Loucy (cell line): ENCODE measurements around the gene PLCL1.

Source experiments
- H2AFZ ChIP-seq: fragments of 200-600 bp; sonication (generic); 2 replicates; pipeline ENCODE4 v1.6.0; 2016; ENCODE audit warnings: antibody characterized with exemption, mild to moderate bottlenecking, low read length, moderate library complexity
- H3F3A ChIP-seq: fragments of 200-600 bp; 2 replicates; pipeline ENCODE4 v1.6.0; 2016; ENCODE audit warnings: antibody characterized with exemption, low read depth, mild to moderate bottlenecking
- H3K27me3 ChIP-seq: fragments of 200-600 bp; sonication (generic); 2 replicates; pipeline ENCODE4 v1.6.1; 2014; ENCODE audit warnings: low read length, mild to moderate bottlenecking; ENCODE audit not compliant: insufficient read depth, poor library complexity, severe bottlenecking
- H3K36me3 ChIP-seq: fragments of 200-600 bp; sonication (generic); 2 replicates; pipeline ENCODE4 v1.6.1; 2016; ENCODE audit warnings: low read length; ENCODE audit not compliant: insufficient read depth
- H3K4me1 ChIP-seq: fragments of 200-600 bp; sonication (generic); 2 replicates; pipeline ENCODE4 v1.5.1; 2014; ENCODE audit warnings: low read length, mild to moderate bottlenecking; ENCODE audit not compliant: insufficient read depth, poor library complexity, severe bottlenecking
- H3K4me2 ChIP-seq: fragments of 200-600 bp; sonication (generic); 2 replicates; pipeline ENCODE4 v1.6.0; 2014; ENCODE audit warnings: antibody characterized with exemption, low read length, low read depth, mild to moderate bottlenecking; ENCODE audit not compliant: poor library complexity, severe bottlenecking
- H3K4me3 ChIP-seq: fragments of 200-600 bp; sonication (generic); 2 replicates; pipeline ENCODE4 v1.5.1; 2014; ENCODE audit warnings: low read length, mild to moderate bottlenecking, mixed read lengths; ENCODE audit not compliant: poor library complexity, severe bottlenecking
- H3K79me2 ChIP-seq: fragments of 200-600 bp; sonication (generic); 2 replicates; pipeline ENCODE4 v1.6.1; 2014; ENCODE audit warnings: low read length; ENCODE audit not compliant: insufficient read depth
- H3K9ac ChIP-seq: fragments of 200-600 bp; sonication (generic); 2 replicates; pipeline ENCODE4 v1.6.0; 2014; ENCODE audit warnings: mild to moderate bottlenecking, low read depth, low read length, moderate library complexity; ENCODE audit not compliant: poor library complexity, severe bottlenecking
- H3K9me2 ChIP-seq: fragments of 200-600 bp; sonication (generic); replicated peaks from 2 replicates; pipeline ENCODE4 v1.6.1; 2016; ENCODE audit warnings: low read depth, low read length, mixed read lengths
- H3K9me3 ChIP-seq: fragments of 200-600 bp; sonication (generic); 2 replicates; pipeline ENCODE4 v1.6.1; 2014; ENCODE audit warnings: mild to moderate bottlenecking, antibody characterized with exemption, low read length, low read depth; ENCODE audit not compliant: insufficient read depth
- H4K20me1 ChIP-seq: fragments of 200-600 bp; sonication (generic); 2 replicates; pipeline ENCODE4 v1.6.0; 2014; ENCODE audit warnings: antibody characterized with exemption, low read length, mild to moderate bottlenecking; ENCODE audit not compliant: insufficient read depth, poor library complexity, severe bottlenecking
- CTCF ChIP-seq: fragments of 200-600 bp; sonication (generic); conservative IDR thresholded peaks from 2 replicates; pipeline ENCODE4 v1.5.1; 2014; ENCODE audit warnings: mild to moderate bottlenecking, antibody characterized with exemption, low read length
- EZH2phosphoT487 ChIP-seq: fragments of 200-600 bp; IDR thresholded peaks from 2 replicates; pipeline ENCODE4 v1.6.1; 2018; ENCODE audit warnings: antibody characterized with exemption, mild to moderate bottlenecking, moderate library complexity, borderline replicate concordance

The PLCL1 gene

GRCh38 chr2:197947219-197947757 is 142.9 kb downstream of the PLCL1 start:
- Histone ChIP-seq H3F3A (no peaks in the 10 kb centered on the region), H3K9me2 (no peaks in the 10 kb centered on the region), H3K4me1 (peaks cover 4% of the 10 kb centered on the region), H2AFZ (no peak overlapping the region), H3K9me3 (no peaks in the 10 kb centered on the region), H3K27me3 (no peaks in the 10 kb centered on the region), H3K4me2 (no peak overlapping the region), H3K9ac (no peak overlapping the region), H3K4me3 (no peak overlapping the region), H3K79me2 (no peaks in the 10 kb centered on the region), H3K36me3 (no peaks in the 10 kb centered on the region), H4K20me1 (no peaks in the 10 kb centered on the region)
- TF ChIP-seq CTCF: no peak
- no peak for TF ChIP-seq EZH2phosphoT487

- Histone ChIP-seq H3K27me3 (no peaks in the 10 kb centered on the region), H2AFZ (no peak overlapping the region)
- TF ChIP-seq EZH2phosphoT487: no peak
- TF ChIP-seq CTCF: no peak
Measured at GRCh38 chr2:197949224-197949623, 144.8 kb downstream of the PLCL1 start.

GRCh38 chr2:197950006-197950405 is 145.6 kb downstream of the PLCL1 start:
- Histone ChIP-seq H3F3A (peaks cover 6% of the 10 kb centered on the region; the same call in 1 of the 2 replicates), H3K79me2 (no peaks in the 10 kb centered on the region), H3K36me3 (no peaks in the 10 kb centered on the region), H2AFZ (no peak overlapping the region), H3K9ac (no peak overlapping the region), H3K27me3 (no peaks in the 10 kb centered on the region), H3K4me3 (no peak overlapping the region), H3K4me2 (no peak overlapping the region), H4K20me1 (no peaks in the 10 kb centered on the region), H3K9me2 (no peaks in the 10 kb centered on the region), H3K9me3 (no peaks in the 10 kb centered on the region), H3K4me1 (peaks cover 25% of the 10 kb centered on the region)
- TF ChIP-seq CTCF (no peak), EZH2phosphoT487 (no peak)

More at GRCh38 chr2:197949224-197949623, 144.8 kb downstream of the PLCL1 start:
- no peaks in the 10 kb centered on the region for H3K79me2 ChIP-seq
- H3K9me3 ChIP-seq: no peaks in the 10 kb centered on the region
- H3F3A ChIP-seq: no peaks in the 10 kb centered on the region
- H3K9me2 ChIP-seq: no peaks in the 10 kb centered on the region
- no peak overlapping the region for H3K9ac ChIP-seq
- no peak overlapping the region for H3K4me3 ChIP-seq
- no peaks in the 10 kb centered on the region for H3K36me3 ChIP-seq
- no peaks in the 10 kb centered on the region for H4K20me1 ChIP-seq
- H3K4me2 ChIP-seq: no peak overlapping the region
- peaks cover 19% of the 10 kb centered on the region for H3K4me1 ChIP-seq
